ENCODE data around the gene IFI44L.
A peak's percentile ranks its signal among the peaks of the same experiment; 100 is the strongest.

IFI44L gene

DNA sequence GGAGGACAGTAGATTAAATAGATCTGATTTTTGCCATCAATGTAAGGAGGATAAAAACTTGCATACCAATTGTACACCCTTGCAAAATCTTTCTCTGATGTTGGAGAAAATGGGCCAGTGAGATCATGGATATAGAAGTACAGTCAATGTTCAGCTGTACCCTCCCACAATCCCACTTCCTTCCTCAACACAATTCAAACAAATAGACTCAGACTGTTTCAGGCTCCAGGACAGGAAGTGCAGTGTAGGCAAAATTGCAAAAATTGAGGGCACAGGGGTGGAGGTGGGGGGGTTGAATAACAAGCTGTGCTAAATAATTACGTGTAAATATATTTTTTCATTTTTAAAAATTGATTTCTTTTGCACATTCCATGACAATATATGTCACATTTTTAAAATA is 25.5 kb downstream of the IFI44L start:
- DNase-seq, result no peak

DNA sequence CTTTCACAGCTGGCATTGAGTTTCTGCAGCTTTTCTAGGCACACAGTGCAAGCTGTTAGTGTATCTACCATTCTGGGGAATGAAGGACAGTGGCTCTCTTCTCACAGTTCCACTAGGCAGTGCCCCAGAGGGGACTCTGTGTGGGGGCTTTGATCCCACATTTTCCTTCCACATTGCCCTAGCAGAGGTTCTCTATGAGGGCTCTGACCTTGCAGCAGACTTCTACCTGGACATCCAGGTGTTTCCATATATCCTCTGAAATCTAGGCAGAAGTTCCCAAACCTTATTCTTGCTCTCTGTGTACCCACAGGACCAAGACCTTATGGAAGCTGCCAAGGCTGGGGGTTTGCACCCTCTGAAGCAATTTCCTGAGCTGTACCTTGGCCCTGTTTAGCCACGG is 27.0 kb downstream of the IFI44L start:
- no peak for DNase-seq

DNA sequence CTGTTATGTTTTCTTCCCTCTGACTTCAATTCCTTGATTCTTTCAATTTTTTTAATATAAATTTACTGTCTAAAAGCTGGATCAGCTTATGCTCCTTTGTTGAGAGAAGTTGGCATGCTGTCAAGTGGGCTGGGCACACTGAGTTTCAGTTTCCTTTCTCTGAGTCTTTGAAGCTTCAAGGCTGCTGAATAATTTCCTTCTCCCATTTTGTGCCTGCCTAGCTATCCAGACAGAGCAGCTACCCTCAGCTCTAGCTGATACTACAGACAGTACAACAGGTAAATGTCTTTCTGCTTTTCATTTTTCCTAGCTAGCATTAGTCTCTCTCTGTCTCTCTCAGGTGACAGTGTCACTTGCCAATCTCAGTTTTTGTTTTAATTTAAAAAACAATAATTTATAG is 29.4 kb downstream of the IFI44L start, which contains the start of gene IFI44:
Gene IFI44 (plus strand): TSS at position 204 of the 400 bp plus-strand sequence. CDS start 365 bp downstream, outside the sequence.
- DNase-seq, result peak; percentile 72 to 74

DNA sequence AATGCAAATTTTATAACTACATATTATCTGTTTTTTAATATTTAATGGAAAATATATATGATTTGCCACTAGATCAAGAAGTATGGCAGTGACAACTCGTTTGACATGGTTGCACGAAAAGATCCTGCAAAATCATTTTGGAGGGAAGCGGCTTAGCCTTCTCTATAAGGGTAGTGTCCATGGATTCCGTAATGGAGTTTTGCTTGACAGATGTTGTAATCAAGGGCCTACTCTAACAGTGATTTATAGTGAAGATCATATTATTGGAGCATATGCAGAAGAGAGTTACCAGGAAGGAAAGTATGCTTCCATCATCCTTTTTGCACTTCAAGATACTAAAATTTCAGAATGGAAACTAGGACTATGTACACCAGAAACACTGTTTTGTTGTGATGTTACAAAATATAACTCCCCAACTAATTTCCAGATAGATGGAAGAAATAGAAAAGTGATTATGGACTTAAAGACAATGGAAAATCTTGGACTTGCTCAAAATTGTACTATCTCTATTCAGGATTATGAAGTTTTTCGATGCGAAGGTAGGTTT is 29.9 kb downstream of the IFI44L start:
- no peak for DNase-seq

DNA sequence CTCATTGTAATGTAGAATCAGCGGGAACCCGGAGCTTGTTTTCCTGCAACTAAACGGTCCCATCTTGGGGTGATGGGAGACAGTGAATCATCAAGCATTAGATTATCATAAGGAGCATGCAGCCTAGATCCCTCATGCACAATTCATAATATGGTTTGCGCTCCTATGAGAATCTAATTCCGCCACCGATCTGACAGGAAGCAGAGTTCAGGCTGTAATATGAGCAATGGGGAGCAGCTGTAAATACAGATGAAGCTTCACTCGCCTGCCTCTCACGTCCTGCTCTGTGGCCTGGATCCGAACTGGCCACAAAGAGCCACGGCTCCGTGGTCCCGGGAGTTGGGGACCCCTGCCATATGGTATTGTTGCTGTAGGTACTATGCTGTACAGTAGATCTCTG is 31.0 kb downstream of the IFI44L start:
- DNase-seq, result peak; percentile 41 to 46

DNA sequence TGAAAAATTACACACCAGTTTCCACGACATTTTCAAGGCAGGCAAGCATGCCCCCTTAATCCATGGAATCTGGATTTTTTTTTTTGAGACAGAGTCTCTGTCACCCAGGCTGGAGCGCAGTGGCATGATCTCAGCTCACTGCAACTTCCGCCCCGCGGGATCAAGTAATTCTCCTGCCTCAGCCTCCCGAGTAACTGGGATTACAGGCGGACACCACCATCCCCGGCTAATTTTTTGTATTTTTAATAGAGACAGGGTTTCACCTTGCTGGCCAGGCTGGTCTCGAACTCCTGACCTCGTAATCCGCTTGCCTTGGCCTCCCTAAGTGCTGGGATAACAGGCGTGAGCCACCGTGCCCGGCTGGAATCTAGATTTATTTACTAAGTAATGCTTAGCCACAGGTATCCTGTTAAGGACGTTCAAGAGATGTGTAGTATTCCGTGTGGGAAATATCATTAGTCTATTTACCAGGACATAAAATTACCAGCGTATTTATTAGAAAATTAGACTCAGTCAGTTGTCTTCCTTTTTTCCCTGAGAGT is 31.8 kb downstream of the IFI44L start:
- no peak for DNase-seq

DNA sequence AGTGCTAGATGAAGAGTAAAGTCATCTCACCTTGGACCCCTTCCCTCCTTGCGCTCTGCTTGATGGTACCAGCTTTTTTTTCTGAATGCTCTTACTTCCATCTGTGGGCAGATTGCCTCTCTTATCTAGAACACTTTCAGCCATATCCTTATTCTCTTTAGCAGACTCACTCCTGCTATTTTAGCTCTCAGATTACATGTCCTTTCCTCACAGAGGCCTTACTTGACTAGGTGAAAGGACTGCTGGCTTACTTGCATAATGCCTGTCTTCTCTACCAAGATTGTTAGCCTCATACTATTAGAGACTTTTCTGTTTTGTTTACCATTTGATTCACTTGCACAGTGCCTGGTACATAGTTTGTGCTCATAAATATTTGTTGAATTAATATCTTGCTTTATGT is 38.7 kb downstream of the IFI44L start:
- DNase-seq, result no peak

DNA sequence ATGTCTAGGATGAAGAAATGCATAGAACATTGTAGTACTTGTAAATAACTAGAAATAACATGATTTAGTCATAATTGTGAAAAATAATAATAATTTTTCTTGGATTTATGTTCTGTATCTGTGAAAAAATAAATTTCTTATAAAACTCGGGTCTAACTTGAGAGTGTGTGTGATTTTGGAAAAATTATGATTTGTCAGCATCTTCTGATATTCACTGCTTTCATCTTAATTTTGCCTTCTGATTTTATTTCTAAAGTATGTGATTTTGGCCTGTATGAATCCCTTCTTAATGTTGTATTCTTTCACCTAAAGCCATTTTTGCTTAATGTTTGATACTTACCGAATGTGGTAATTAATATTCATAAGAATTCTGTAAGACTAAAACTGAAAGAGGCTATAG is 43.7 kb downstream of the IFI44L start:
- DNase-seq, result no peak

DNA sequence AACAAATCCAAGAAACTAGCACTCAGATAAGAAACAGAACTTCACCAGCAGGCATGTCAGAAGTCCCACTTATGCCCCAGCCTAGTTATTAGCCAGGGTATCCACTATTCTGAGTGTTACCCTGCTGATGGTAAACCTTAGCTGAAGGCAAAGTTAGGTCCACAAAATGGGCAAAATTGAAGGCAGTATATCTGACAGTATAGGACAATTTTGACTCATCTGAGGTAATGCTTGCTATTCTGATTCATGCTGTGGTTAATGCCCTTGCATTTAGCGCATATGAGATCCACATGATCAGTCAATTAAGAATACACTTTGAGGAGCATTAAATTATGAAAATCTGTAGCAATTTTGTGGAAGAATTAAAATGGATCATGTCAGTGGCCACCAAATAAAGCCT is 44.5 kb downstream of the IFI44L start:
- DNase-seq, result no peak

DNA sequence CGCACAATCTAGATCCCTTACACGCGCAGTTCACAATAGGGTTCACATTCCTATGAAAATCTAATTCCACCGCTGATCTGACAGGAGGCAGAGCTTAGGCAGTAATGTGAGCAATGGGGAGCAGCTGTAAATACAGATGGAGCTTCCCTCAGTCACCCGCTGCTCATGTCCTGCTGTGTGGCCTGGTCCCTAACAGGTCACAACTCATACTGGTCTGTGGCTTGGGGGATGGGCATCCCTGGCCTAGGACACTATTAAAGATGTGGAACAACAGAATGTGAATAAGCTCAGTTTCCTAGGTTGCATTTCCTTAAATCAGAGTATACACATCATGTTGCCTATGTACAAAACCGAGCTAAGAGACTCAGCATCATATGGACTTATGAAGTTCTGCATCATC is 45.6 kb downstream of the IFI44L start:
- no peak for DNase-seq

DNA sequence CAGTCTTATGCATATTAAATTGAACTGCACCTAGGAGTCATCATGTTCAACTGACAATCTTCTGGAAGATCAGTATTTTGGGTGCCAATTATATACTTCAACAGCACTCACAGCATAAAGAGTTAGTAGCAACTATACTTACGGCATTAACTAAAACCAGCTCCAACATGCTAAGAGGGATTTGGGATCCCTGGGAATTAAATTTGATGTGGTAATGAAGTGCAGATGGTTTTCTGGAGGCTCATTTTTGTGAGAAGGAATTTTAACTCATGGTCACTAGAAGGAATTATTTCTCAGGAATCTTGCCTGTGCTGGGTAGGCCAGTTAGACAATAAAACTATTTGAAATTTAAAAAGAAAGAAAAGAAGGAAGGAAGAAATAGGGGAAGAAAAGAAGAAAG is 47.7 kb downstream of the IFI44L start:
- no peak for DNase-seq

DNA sequence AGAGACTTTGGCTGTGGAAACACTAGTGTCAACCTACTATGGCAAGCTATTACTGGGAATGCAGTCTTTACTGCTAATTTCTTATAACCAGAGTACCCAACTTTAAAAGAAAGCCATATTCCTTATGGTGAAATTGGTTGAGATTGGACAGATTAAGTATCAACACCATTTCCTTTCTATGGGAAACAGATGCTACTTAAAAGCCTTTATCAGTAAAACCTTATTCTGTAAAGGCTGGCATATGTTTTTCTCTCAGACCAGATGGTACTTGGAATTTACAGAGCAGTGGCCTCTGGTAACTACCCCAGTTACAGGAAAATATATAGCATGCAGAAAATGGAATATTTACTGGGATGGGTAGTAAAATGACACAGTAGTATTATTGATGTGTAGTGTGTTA is 48.2 kb downstream of the IFI44L start:
- DNase-seq, result no peak

DNA sequence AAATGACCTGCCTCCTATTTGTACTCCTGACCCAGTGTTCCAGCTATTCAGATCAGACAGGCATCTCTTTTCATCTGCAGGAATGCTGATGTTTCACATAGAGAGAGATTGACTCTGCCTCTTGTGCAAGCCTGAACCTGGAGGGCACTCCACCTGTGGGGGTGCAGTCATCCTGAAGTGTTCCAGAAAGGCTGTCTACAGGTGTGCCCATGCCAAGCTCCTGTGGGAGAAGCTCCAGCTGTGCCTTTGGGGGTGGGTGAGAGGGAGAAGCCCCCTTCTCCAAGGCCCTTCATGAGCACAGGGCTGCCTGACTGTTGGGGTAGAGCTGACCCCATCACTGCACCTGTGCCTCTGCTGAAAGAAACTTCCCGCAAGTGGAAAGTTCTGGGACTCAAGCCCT is 52.2 kb downstream of the IFI44L start:
- DNase-seq, result no peak

DNA sequence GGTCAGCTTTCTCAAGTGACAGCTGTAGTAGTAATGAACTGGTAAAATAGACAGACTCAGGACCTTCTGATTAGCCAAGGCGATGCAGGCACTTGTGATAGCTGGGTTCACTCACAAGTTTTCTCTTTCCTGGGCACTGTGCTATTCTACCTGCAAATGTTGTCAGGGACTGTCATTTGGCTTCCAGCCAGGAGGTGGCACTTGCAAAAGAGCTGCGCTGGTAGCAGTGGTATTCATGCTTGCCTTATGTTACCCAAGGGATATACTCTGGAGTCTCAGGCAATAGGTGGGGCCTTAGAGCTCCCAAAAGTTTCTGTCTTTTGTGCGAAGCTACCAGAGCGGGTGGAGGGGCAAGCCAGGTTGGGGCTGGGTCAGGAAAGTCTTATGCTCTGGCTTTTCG is 52.9 kb downstream of the IFI44L start:
- no peak for DNase-seq

DNA sequence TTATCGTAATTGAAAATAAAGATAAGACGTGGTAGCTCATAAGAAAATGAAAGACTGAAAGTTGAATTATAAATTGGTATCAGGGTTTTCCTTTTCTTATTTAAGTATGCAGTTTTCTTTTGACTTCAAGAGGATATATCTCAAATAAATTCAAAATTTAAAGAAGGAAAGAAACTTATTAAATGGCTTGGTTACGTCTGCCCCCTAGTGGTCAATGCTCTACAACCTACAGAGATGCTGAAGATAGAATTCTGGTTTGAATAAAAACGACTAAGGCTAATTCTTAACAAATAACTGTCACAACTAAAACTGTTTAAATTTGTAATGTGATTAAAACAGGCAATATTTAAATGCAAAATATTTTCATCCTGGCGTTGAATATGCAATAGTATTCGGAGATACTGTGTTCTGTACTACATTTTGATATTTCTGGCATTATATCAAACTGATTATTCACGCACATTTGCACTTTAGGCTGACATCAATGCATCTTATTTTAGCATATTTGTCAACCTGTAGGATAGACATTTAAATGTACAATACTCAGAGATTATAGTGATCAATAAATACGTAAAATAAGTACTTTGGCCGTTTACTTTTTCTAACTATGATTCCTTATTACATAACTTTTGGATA is 56.2 kb downstream of the IFI44L start:
- no peak for DNase-seq

DNA sequence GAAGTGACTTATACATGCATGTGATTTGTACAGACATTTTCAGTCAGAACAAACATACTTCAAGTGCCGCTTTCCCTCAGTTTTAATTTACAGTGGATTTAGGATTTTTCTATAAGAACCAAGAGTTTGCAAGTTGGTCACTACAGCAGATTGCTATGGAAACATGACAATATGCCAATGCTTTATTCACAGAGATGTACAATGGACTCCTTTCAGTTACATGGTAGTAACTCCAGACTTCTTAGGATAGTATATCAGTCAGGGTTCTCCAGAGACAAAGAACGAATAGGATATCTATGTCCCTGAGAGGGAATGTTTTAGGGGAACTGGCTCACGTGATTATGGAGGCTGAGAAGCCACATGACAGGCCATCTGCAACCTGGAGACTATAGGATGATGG is 56.7 kb downstream of the IFI44L start:
- no peak for DNase-seq

DNA sequence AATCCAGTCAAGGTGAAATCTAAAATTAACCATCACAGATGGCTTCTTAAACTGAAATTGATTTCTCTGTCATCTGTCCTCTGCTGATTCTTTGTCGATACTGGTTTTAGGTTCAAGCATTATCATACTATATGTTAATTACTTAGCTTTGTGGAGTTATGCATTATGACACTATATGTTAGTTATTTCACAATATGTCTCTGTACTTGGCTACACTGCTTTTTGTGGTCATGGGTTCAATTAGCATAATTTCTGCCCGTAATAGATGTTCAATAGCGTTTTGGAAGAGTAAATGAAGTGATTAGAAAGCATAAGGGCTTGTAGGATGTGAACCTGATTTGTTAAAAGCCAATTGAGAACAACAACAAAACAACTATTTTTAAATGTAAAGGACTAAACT is 57.5 kb downstream of the IFI44L start:
- no peak for DNase-seq

DNA sequence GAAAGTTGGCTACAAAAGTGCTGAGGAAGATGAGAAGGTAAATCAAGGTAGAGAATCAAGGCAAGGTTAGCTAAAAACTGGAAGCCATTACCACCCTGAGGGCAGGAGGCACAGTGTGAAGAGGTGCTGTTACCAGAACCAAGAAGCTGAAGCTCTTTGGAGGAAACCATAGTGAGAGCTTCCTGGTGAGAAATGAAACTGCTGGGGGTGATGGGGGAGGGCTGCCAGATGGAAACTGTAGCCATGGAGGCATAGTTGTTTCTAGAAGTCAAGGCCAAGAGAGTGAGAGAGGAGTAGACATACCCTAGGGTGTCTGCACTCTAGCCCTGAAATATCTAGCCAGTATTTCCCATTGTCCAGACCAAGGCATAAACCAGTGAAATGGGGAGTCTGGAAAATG is 58.1 kb downstream of the IFI44L start:
- DNase-seq, result no peak

DNA sequence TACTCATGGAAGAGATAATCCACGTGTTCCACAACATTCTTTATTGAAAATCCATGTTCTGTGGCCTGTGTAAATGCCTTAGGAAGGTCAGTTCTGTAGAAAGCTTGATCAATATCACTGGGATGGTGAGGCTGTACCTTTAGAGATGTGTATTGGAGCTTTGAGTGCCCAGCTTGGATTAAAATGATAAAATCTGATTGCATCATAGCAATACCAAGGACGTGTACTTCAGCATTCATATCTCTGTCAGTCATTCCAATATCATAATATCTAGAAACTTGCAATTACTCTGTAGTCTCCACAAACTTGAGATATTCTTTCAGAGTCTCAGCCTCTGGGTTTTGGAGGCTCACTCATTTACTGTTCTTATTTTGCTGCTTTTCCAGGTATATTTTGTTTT is 61.0 kb downstream of the IFI44L start:
- DNase-seq, result no peak

DNA sequence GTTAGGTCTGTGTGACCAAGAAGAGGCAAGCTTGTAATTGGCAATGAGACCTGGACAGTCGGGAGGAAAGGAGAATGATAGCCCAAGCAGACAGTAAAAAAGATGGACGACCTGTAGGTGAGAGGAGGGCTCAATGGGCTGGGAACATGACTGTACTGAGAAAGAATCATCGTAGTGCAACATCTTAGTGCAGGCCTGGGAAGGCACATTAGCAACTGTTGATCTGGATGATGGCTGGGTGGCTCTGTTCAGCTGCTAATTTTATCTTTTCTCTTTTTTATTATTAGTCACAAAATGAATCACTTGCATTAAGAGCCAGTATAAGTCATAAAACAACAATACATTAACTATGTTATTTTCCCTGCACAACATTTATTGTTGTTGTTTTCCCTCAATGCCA is 62.2 kb downstream of the IFI44L start:
- DNase-seq, result no peak

DNA sequence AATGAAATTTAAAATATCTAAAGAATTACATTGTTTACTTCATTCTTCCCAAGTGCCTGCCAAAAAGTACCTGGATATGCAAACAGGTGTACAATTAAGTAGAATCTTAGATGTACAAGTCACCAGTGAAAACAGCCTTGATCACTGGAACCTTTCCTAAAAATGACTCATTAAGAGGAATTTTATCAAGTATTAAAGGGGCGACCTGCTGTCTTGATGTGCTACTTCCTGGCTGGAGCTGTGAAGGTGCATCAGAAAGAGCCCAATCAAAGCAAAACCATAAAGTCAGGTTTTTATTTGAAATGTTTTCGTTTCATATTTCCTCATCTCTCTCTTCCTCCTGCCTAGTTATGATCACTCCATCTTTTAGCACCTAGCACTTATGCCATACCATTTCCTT is 62.8 kb downstream of the IFI44L start:
- no peak for DNase-seq

DNA sequence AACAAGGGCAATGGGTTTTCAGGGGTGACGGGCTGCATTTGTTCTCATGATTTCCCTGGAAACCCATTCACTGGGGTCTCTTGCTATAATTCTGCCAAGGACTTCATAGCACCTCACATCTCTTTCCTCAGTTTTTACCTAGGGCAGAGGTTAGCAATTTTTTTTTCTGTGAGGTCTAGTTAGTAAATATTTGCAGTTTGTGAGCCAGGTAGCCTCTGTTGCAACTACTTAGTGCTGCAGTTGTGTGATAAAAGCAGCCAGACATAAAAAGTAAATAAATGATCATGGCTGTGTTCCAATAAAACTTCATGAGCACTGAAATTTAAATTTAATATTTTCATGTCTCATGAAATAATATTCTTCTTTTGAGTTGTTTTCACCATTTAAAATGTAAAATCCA is 67.1 kb downstream of the IFI44L start:
- DNase-seq, result no peak

DNA sequence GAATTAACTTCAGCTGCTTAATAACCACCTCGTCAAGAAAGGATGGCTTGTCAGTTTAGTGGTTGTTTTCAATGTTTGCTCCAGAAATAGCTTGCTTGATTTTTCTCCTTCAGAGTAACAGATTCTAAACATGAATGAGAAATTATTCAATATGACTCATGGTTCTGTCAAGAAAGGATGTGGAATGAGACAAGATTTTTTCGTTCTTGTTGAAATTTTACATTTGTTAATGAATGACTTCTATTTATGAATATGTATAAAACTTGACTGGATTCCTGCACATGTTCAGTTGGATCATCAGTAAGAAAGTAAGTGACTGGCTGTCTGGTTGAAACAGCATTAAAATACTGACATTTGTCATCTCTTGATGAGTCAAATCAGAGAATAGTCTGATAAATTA is 67.7 kb downstream of the IFI44L start:
- DNase-seq, result no peak

DNA sequence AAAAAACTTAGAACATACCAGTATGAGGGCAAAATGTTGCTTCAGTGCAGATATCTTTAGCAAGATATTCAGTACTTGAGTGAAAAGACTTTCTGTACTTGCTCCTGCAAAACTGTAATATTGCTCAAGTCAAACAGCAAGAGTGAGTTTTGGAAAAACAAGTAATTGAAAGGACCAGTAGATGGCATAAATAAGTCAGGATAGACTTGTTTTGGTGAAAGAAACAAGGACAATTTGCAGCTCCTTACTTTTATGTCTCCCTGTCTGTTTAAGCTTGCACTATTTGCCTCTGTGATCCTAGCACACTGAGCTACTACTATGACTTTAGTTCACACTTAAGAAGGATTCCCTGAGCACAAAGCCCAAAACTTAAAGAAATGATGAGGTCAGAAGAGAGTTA is 68.4 kb downstream of the IFI44L start:
- DNase-seq, result no peak

DNA sequence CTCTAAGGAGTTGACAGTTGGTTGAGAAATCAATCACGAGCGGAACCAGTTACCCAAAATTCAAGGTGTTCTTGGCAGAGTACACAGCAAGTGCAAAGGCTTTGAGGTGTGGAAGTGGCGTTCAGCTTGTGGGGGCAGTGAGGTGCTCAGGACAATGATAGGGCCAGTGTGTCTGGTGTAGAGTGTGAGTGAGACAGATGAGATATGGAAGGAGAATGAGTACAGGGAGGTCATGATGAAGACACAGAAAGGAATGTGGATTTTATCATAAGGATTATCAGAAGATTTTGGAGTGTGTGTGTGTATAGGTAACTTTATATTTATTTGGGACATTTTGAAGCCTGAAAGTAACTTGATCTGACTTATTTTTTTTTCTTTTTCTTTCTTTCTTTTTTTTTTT is 70.3 kb downstream of the IFI44L start:
- DNase-seq, result no peak

Measured in activated T-cell treated with anti-CD3 and anti-CD28 coated beads, Interleukin-2, amount 50 U/mL, for 48 hours (primary cell).